HG03565 (cell line): ENCODE measurements around the gene PRICKLE1.

Experiments
- ATAC-seq: cut with Tn5 transposase; IDR thresholded peaks from one replicate; pipeline ENCODE4 v1.9.1; 2021; ENCODE audit warnings: mild to moderate bottlenecking, moderate library complexity; ENCODE audit not compliant: unreplicated experiment

The PRICKLE1 gene

DNA sequence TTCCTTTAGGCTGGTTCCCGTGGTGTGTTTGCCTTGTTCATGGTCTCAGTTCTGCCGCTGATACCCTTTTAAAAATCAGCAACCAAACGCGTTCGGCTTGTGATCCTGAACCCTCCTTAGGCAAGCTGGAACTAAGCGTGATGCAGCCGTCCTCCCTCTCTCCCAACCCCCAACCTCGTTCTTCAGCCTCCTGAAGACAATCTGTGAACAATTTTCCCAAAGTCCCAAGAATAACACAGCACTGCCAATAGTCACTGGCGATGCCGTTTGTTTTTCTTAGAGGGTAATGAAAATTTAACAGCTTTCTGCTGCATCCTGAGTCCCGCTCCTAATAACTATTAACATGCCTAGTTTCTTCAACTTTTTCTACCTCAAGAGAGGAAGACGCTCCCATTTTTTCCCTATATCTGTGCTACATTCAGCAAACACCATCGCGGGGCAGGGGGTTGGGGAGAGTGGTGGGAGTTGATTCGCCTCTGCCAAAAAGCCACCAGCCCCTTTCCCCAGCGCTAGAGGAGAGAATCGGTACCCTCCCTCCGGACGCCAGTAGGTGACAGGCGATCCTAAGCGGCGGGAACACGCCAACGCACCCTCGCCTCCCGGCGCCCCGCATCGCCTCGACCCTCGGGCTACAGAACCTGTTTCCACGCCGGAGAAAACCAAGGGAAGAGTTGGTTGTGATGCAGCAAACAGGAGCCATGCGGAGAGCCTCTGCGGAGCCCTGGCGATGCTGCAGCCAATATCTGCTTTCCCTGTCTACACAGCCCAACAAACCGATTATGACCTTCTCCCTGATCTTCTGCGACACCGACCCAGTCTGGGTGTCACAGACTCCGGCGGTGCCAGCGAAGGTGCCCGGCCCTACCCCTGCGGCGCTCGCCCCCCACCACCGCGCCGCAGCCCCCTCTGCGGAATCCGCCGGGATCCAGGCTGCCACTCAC, 752 bp downstream of the PRICKLE1 start:
- peak; percentile 13 for ATAC-seq

GRCh38 chr12:42587601-42588523, 1.7 kb downstream of the PRICKLE1 start:
- ATAC-seq = no peak

- no peak for ATAC-seq
Observed at GRCh38 chr12:42586268-42586667, 3.3 kb downstream of the PRICKLE1 start.

DNA sequence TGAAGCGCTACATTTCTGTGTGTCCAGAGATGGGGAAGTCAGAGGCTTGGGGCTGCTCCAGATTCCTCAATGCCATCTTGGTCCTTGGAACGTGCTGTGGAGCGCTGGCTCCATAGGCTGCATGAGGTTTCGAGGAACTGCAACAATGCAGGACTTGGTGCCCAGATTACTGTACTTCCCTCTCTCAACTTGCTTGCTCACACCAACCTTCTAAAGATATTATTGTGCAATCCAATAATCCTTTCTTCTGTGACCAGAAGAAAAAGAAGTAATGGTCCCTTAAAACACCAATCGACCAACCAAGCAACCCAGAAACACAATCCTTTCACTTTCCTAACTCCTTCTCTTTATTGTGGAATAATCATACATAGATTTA, 3.7 kb downstream of the PRICKLE1 start:
- no peak for ATAC-seq

- ATAC-seq = no peak
Observed at GRCh38 chr12:42585154-42585840, 4.2 kb downstream of the PRICKLE1 start.

- no peak for ATAC-seq
Observed at GRCh38 chr12:42584651-42585111, 4.9 kb downstream of the PRICKLE1 start.

- ATAC-seq = no peak
Observed at GRCh38 chr12:42583016-42583415, 6.5 kb downstream of the PRICKLE1 start.

DNA sequence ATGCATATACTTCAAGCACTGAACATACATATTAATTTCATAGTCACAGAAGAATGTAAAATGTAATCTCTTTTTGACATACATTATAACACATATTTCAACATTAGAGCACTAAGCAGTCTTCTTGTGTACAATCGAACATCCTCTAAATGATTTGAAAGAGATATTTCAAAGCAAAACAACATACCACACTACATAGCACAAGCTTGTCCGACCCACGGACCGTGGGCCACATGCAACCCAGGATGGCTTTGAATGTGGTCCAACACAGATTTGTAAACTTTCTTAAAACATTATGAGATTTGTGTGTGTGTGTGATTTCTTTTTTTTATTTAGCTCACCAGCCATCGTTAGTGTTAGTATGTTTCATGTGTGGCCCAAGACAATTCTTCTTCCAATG, 7.0 kb downstream of the PRICKLE1 start:
- ATAC-seq = no peak

DNA sequence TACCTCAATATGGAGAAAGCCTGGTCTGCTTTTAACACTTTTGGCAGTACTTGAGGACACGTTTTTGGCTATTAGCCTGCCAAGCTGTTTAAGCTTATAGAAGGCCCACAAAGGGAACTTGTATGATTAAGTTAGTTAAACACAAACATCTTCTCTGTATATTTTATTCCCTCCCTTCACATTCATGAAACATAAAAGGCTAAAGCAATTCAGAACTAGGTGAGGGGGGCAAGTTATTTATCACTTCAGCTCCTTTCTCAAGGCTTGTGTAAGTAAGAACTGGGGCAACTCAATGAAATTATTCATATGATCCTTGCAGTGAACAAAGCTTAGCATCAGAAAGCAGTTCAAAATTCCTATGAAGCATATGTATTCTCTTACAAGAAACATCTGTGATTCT, 7.5 kb downstream of the PRICKLE1 start:
- ATAC-seq = no peak

DNA sequence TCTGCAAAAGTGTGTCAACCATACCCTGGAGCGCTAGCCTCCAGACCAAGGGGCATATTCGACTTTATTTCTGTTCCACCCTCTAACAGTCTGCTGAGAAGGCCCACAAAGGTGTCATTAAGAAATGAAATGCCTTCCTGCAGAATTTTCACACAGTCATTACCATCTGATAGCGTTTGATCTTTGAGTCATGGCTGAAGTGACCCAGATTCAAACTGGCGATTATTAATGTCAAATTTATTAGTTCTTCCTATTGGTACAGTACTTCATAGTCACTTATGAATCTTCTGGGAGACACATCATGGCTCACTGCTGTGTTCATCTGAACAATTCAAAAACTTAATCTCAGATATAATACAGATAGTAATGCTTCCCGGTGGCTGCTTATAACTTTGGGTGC, 13.2 kb downstream of the PRICKLE1 start:
- ATAC-seq = no peak

DNA sequence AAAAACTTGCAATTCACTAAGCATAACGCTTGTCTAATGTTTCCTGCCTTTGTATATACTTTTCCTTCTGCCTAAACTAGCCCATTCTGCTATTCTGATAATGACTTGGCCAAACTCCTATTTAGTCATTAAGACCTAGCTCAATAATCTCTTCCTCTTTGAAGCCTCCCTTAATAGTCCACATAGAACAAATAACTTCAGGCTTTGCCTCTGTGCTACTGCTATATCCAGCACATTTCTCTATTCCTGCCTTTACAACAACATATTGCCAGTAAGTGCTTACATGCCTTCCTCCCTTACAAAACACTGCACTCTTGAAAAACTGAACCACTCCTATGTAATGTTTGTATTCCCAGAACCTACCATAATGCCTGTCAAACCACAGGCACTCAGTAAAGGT, 13.8 kb downstream of the PRICKLE1 start:
- ATAC-seq = no peak

DNA sequence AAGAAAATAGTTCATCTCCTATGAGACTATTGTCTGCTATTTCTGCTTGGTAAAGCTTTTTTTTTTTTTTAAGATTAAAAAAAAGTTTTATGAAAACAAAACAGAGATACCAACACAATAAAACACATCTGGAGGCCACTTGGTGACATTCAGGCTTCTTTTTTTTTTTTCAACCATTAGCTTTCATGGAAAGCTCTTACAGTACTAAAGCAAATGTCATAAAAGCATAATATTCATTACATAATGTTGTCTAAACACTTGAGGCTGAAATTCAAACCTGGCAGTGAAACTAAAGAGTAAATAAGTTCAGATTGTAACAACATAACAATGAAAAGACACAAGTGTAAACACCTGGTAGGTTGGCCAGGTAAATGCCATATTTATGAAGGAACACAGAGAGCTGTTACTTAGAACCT, 14.7 kb downstream of the PRICKLE1 start:
- no peak for ATAC-seq

GRCh38 chr12:42571327-42572009, 18.1 kb downstream of the PRICKLE1 start:
- no peak for ATAC-seq

GRCh38 chr12:42570076-42570475, 19.5 kb downstream of the PRICKLE1 start:
- ATAC-seq = no peak

DNA sequence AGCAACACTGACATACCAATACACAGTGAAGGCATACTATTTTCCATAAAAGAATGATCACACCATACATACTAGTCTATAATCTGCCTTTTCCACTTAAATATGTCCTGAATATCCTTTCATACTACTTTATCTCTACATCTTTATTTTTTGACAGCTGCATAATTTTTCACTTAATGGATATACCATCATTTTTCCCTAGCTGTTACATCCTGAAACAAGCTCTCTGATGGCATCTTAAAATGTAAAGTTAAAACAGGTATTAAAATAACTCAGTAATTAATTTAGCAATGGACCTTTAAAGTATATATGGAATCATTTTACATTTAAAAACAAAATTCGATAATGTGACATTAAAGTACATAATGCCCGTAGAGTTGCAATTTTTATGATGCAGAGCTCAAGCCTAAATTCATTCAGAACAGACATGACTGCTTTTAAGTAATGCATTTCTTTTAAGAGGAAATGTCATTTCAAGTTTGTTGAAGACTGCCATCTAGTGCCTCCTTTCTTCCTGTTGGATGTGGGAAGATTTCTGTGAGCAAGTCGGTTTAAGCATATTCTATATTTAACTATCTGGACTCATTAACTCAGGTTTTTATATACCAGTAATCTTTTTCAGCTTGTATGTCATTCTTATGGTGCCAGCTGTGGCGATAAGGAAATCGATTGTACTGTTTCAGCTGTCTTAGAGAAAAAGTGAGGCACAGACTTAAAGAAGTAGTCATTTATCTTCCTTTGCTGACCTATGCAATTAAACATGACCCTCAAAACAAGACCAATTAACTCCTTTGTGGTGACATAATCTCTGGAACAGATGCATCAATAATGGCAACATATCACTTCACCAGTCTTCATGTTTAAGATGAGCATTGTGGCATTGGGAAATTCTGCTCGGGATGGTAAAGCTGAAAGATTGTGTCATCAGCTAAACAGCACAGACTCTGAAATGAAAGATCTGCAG, 20.3 kb downstream of the PRICKLE1 start:
- ATAC-seq = peak; percentile 68

DNA sequence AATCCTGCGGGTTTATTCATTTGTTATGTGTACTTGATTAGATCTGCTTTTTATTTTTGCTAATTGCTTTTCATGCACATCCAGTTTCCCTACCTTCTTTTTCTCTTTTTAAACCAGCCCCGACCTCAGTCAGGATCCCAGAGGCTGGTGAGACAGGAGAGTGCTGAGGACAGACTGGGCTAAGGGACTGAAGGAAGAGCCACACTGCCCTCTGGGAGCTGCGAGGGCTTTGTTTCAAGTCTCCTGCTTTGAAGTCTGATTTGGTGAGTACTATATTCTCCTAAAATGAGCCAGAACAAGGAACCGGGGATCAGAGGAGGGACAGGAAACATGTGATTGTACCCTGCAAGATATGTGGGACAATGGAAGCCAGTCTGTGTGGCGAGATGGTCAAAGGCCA, 23.9 kb downstream of the PRICKLE1 start:
- ATAC-seq = no peak

DNA sequence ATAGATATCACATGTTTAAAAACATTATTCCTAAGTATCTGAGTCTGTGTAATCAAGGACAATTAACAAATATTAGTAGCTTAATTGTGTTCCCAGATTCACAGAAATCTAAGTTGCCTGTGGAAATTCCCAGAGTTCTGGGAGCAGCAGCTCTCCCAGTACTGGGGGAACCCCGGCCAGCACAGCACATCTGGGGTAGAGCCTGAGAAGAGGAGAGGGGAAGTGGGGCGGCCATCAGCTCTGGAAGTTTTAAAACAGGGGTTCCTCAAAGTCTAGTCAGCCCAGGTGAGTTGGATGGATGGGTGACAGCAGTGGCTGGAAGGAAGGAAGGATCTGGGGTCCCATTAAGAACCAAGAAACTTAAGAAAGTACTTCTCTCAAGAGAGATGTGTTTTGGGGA, 24.6 kb downstream of the PRICKLE1 start:
- no peak for ATAC-seq

DNA sequence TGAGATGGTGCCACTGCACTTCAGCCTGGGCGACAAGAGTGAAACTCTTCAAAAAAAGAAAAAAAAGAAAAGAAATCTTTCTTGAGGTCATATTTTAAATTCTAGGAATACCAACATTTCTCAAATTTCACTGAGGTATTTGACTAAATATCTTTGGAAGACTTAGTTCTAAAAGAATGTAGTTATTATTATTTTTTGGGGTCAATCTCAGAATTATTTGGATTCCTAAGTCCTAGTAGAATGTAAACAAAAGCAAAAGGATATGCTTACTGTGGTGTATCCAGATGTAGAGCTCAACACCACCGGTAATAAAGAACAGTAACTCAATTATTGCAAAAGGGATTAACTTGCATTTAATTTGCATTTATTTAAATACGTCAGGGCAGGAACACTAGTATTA, 25.0 kb downstream of the PRICKLE1 start:
- no peak for ATAC-seq

- ATAC-seq = no peak
Observed at GRCh38 chr12:42560977-42561376, 28.6 kb downstream of the PRICKLE1 start.
